T-helper 9 cell (primary cell): ENCODE measurements around the gene ZNF813.

ENCODE experiments used
- DNase-seq: peaks from one replicate; pipeline ENCODE4 v3.0.0-alpha.2; 2020

The ZNF813 gene

GRCh38 chr19:53521373-53522202 is 54.1 kb downstream of the ZNF813 start:
- no peak for DNase-seq

GRCh38 chr19:53525922-53526321 is 58.4 kb downstream of the ZNF813 start:
- DNase-seq, result no peak

GRCh38 chr19:53530622-53531021 is 63.1 kb downstream of the ZNF813 start:
- no peak for DNase-seq

- no peak for DNase-seq
Measured at GRCh38 chr19:53531457-53531856, 63.9 kb downstream of the ZNF813 start.

GRCh38 chr19:53532362-53532761 is 64.8 kb downstream of the ZNF813 start:
- no peak for DNase-seq

GRCh38 chr19:53536225-53536548 is 68.7 kb downstream of the ZNF813 start:
- DNase-seq, result no peak

GRCh38 chr19:53537121-53537520 is 69.6 kb downstream of the ZNF813 start:
- no peak for DNase-seq

- peak; percentile 87 for DNase-seq
Measured at GRCh38 chr19:53537521-53538377, 70.2 kb downstream of the ZNF813 start, which contains the start of gene ZNF331. TSS of gene ZNF331 (plus strand) at chr19:53538145. CDS start at chr19:53569377, 31,232 bp downstream.

GRCh38 chr19:53538378-53539109 is 71.0 kb downstream of the ZNF813 start:
- DNase-seq, result no peak

GRCh38 chr19:53540091-53540490 is 72.6 kb downstream of the ZNF813 start:
- no peak for DNase-seq

- DNase-seq, result no peak
Measured at GRCh38 chr19:53541971-53542370, 74.4 kb downstream of the ZNF813 start.

GRCh38 chr19:53545271-53546065 is 77.9 kb downstream of the ZNF813 start:
- no peak for DNase-seq
